Hepatocyte (in vitro differentiated cells): ENCODE data around the gene SHISAL2A. TPM values are rescaled to one million over a fixed set of nuclear protein-coding genes. Genes with fewer than 3 reads are reported as not detected.

Experiments
- DNase-seq: peaks from one replicate; pipeline ENCODE4 v3.0.0-alpha.2; 2016; ENCODE audit warnings: low spot score
- H2AFZ ChIP-seq: fragments of 200-600 bp; sonication (generic); 2 replicates; pipeline ENCODE4 v1.6.0; 2016; ENCODE audit warnings: antibody characterized with exemption, mild to moderate bottlenecking
- H3K27ac ChIP-seq: fragments of 200-600 bp; sonication (generic); 2 replicates; pipeline ENCODE4 v1.5.1; 2016; ENCODE audit warnings: mild to moderate bottlenecking
- H3K27me3 ChIP-seq: fragments of 200-600 bp; sonication (generic); 2 replicates; pipeline ENCODE4 v1.6.1; 2016
- H3K36me3 ChIP-seq: fragments of 200-600 bp; sonication (generic); replicated peaks from 2 replicates; pipeline ENCODE4 v1.5.1; 2016; ENCODE audit warnings: low read depth; ENCODE audit not compliant: insufficient read depth
- H3K4me1 ChIP-seq: fragments of 200-600 bp; sonication (generic); 2 replicates; pipeline ENCODE4 v1.5.1; 2016; ENCODE audit warnings: mild to moderate bottlenecking, moderate library complexity; ENCODE audit not compliant: insufficient read depth
- H3K4me2 ChIP-seq: fragments of 200-600 bp; sonication (generic); 2 replicates; pipeline ENCODE4 v1.6.0; 2016
- H3K4me3 ChIP-seq: fragments of 200-600 bp; sonication (generic); 2 replicates; pipeline ENCODE4 v1.5.1; 2016; ENCODE audit warnings: mild to moderate bottlenecking
- H3K79me2 ChIP-seq: fragments of 200-600 bp; sonication (generic); 2 replicates; pipeline ENCODE4 v1.6.0; 2017; ENCODE audit warnings: mild to moderate bottlenecking
- H3K9me2 ChIP-seq: fragments of 200-600 bp; sonication (generic); replicated peaks from 2 replicates; pipeline ENCODE4 v1.6.0; 2017; ENCODE audit warnings: mild to moderate bottlenecking; ENCODE audit not compliant: insufficient read depth
- H3K9me3 ChIP-seq: fragments of 200-600 bp; sonication (generic); 2 replicates; pipeline ENCODE4 v1.5.1; 2016; ENCODE audit warnings: low read depth, mild to moderate bottlenecking
- H4K20me1 ChIP-seq: fragments of 200-600 bp; sonication (generic); 2 replicates; pipeline ENCODE4 v1.6.0; 2016; ENCODE audit warnings: mild to moderate bottlenecking; ENCODE audit not compliant: insufficient read depth, poor library complexity, severe bottlenecking
- CTCF ChIP-seq: fragments of 200-600 bp; sonication (generic); IDR thresholded peaks from 2 replicates; pipeline ENCODE4 v1.5.1; 2016; ENCODE audit warnings: antibody characterized with exemption, mild to moderate bottlenecking; ENCODE audit not compliant: poor library complexity
- EZH2 ChIP-seq: fragments of 200-600 bp; sonication (generic); IDR thresholded peaks from 2 replicates; pipeline ENCODE4 v1.6.1; 2016; ENCODE audit warnings: antibody characterized with exemption, mild to moderate bottlenecking, borderline replicate concordance
- EZH2phosphoT487 ChIP-seq: fragments of 200-600 bp; sonication (generic); IDR thresholded peaks from one replicate; pipeline ENCODE4 v1.6.1; 2018; ENCODE audit warnings: antibody characterized with exemption, mild to moderate bottlenecking, low read depth, moderate library complexity; ENCODE audit not compliant: unreplicated experiment, severe bottlenecking
- WGBS: methylation state at CpG from one replicate; pipeline ENCODE4 v1.1.6; 2016; ENCODE audit warnings: low lambda C conversion rate; ENCODE audit errors: missing lambda C conversion rate; 5-methylcytosine and 5-hydroxymethylcytosine counted together
- polyA plus RNA-seq: library from polyadenylated mRNA; unstranded; fragments of >200 nt; fragmentation: Nextera tagmentation; extraction: Ambion mirVana; gene quantifications from 2 replicates; pipeline ENCODE4 v1.2.1, GENCODE V29; 2016
- total RNA-seq: library from RNA; depleted of rRNA; stranded (reverse); fragments of >200 nt; gene quantifications from 2 replicates; pipeline ENCODE4 v1.2.3, GENCODE V29; 2014

The SHISAL2A gene
- total and polyA plus RNA-seq, 2 experiments from 2014 or later: 0.47 to 0.89 TPM

DNA sequence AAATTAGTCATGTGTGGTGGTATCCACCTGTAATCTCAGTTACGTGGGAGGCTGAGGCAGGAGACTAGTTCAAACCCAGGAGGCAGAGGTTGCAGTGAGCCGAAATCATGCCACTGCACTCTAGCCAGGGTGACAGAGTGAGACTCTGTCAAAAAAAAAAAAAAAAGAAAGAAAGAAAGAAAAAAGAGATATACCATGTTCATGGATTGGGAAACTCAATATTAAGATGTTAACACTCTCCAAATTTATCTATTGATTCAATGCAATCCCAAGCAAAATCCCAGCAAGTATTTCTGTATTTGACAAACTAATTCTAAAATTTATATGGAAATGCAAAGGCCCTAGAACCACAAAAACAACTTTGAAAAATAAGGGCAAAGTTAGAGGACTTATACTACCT is 11.0 kb upstream of the SHISAL2A start:
- no peaks in the 10 kb centered on the region for H3K9me2 ChIP-seq
- TF ChIP-seq EZH2phosphoT487 (no peak), EZH2 (no peak), CTCF (no peak)
- no peak overlapping the region for H2AFZ ChIP-seq
- H3K4me1 ChIP-seq: no peaks in the 10 kb centered on the region
- H3K4me2 ChIP-seq: no peak overlapping the region
- H3K27me3 ChIP-seq: no peaks in the 10 kb centered on the region
- no peak overlapping the region for H3K4me3 ChIP-seq
- H4K20me1 ChIP-seq: no peaks in the 10 kb centered on the region
- no peaks in the 10 kb centered on the region for H3K36me3 ChIP-seq
- no peaks in the 10 kb centered on the region for H3K79me2 ChIP-seq
- H3K27ac ChIP-seq: no peak overlapping the region
- no peaks in the 10 kb centered on the region for H3K9me3 ChIP-seq
- DNase-seq: no peak
- WGBS: 100% methylated on average over 2 of the region's 2 CpGs

- TF ChIP-seq EZH2: no peak
- TF ChIP-seq EZH2phosphoT487: no peak
- TF ChIP-seq CTCF: no peak
- Histone ChIP-seq H3K27me3 (no peaks in the 10 kb centered on the region), H4K20me1 (no peaks in the 10 kb centered on the region), H3K27ac (no peak overlapping the region), H3K9me3 (no peaks in the 10 kb centered on the region), H3K4me3 (no peak overlapping the region), H3K4me1 (no peaks in the 10 kb centered on the region), H2AFZ (no peak overlapping the region), H3K36me3 (no peaks in the 10 kb centered on the region), H3K9me2 (no peaks in the 10 kb centered on the region), H3K79me2 (no peaks in the 10 kb centered on the region), H3K4me2 (no peak overlapping the region)
- DNase-seq: no peak
- WGBS: 99% methylated on average over 3 of the region's 3 CpGs
Observed at GRCh38 chr1:52623812-52624211, 9.2 kb upstream of the SHISAL2A start.

GRCh38 chr1:52627028-52627427 is 5.9 kb upstream of the SHISAL2A start:
- Histone ChIP-seq H3K4me2 (no peak overlapping the region), H3K27ac (no peak overlapping the region), H3K9me2 (no peaks in the 10 kb centered on the region), H3K27me3 (no peaks in the 10 kb centered on the region), H3K4me3 (no peak overlapping the region), H3K79me2 (no peaks in the 10 kb centered on the region), H3K4me1 (no peaks in the 10 kb centered on the region), H4K20me1 (no peaks in the 10 kb centered on the region), H3K9me3 (no peaks in the 10 kb centered on the region), H3K36me3 (no peaks in the 10 kb centered on the region), H2AFZ (no peak overlapping the region)
- no peak for DNase-seq
- WGBS: 97% methylated on average over 2 of the region's 2 CpGs
- TF ChIP-seq EZH2 (no peak), CTCF (no peak), EZH2phosphoT487 (no peak)
